HEK293 (cell line): ENCODE results near the gene INPP4B.

ENCODE experiments used
- CTCF ChIA-PET: fragments of 350-600 bp; formaldehyde crosslinking; extraction: SDS; loops from one replicate; lab custom pipeline; 2021; ENCODE audit warnings: antibody characterized with exemption; lab: Yijun Ruan, JAX
- POLR2A ChIA-PET: fragments of 300-600 bp; formaldehyde crosslinking; extraction: SDS; loops from one replicate; lab custom pipeline; 2020; ENCODE audit warnings: antibody characterized with exemption, inconsistent platforms; lab: Yijun Ruan, JAX
- H3K27ac ChIP-seq: fragments of 200-500 bp; sonication (Bioruptor generic); 2 replicates; pipeline ENCODE4 v1.5.1; 2014; ENCODE audit warnings: low read depth, low read length, control low read depth, inconsistent platforms; ENCODE audit errors: extremely low read depth
- H3K36me3 ChIP-seq, 2 experiments: fragments of 200-500 bp in 1 of 2; sonication (Bioruptor generic) in 1 of 2; 1 replicate in 1 of 2; 2 replicates in 1 of 2; pipeline ENCODE4 v1.5.1; 2014 to 2017; ENCODE audit warnings: inconsistent platforms in 2 of 2, low read length in 2 of 2; ENCODE audit not compliant: control insufficient read depth in 2 of 2, insufficient read depth in 1 of 2
- H3K4me1 ChIP-seq: fragments of 200-500 bp; sonication (Bioruptor generic); 2 replicates; pipeline ENCODE4 v1.5.1; 2014; ENCODE audit warnings: mild to moderate bottlenecking, low read length, inconsistent platforms; ENCODE audit not compliant: control insufficient read depth, insufficient read depth
- H3K4me3 ChIP-seq: 2 replicates; pipeline ENCODE4 v1.5.1; 2011; ENCODE audit warnings: low read depth, mild to moderate bottlenecking, control low read depth, low read length, moderate library complexity
- H3K9me3 ChIP-seq: fragments of 200-500 bp; sonication (Bioruptor generic); 2 replicates; pipeline ENCODE4 v1.5.1; 2014; ENCODE audit warnings: low read depth, low read length, inconsistent platforms; ENCODE audit not compliant: control insufficient read depth, insufficient read depth
- ATF2 ChIP-seq: fragments of 450-650 bp; formaldehyde crosslinking; IDR thresholded peaks from 2 replicates; pipeline ENCODE4 v1.5.1; 2016; ENCODE audit warnings: missing biosample characterization, missing genetic modification characterization, low read depth
- BCL11B ChIP-seq: fragments of 450-650 bp; formaldehyde crosslinking; IDR thresholded peaks from 2 replicates; pipeline ENCODE4 v1.5.1; 2016; ENCODE audit warnings: low read depth, missing biosample characterization, missing genetic modification characterization
- MYNN ChIP-seq: fragments of 450-650 bp; formaldehyde crosslinking; IDR thresholded peaks from 2 replicates; pipeline ENCODE4 v1.5.1; 2016; ENCODE audit warnings: missing biosample characterization, missing genetic modification characterization, borderline replicate concordance
- MZF1 ChIP-seq: fragments of 450-650 bp; formaldehyde crosslinking; IDR thresholded peaks from 2 replicates; pipeline ENCODE4 v1.5.1; 2017; ENCODE audit warnings: missing biosample characterization, missing genetic modification characterization, borderline replicate concordance
- OSR2 ChIP-seq: fragments of 450-650 bp; formaldehyde crosslinking; IDR thresholded peaks from 2 replicates; pipeline ENCODE4 v1.5.1; 2016; ENCODE audit warnings: missing biosample characterization, missing genetic modification characterization
- WT1 ChIP-seq: fragments of 450-650 bp; formaldehyde crosslinking; IDR thresholded peaks from 2 replicates; pipeline ENCODE4 v1.5.1; 2016; ENCODE audit warnings: missing biosample characterization, missing genetic modification characterization
- ZBTB21 ChIP-seq: fragments of 450-650 bp; formaldehyde crosslinking; IDR thresholded peaks from 2 replicates; pipeline ENCODE4 v1.5.1; 2017; ENCODE audit warnings: missing biosample characterization, missing genetic modification characterization
- ZBTB48 ChIP-seq: fragments of 450-650 bp; formaldehyde crosslinking; IDR thresholded peaks from 2 replicates; pipeline ENCODE4 v1.5.1; 2016; ENCODE audit warnings: missing biosample characterization, missing genetic modification characterization
- ZBTB49 ChIP-seq: fragments of 450-650 bp; formaldehyde crosslinking; IDR thresholded peaks from 2 replicates; pipeline ENCODE4 v1.5.1; 2016; ENCODE audit warnings: missing biosample characterization, missing genetic modification characterization, low read depth
- ZBTB8A ChIP-seq: fragments of 450-650 bp; formaldehyde crosslinking; IDR thresholded peaks from 2 replicates; pipeline ENCODE4 v1.5.1; 2016; ENCODE audit warnings: missing biosample characterization, missing genetic modification characterization
- ZFP41 ChIP-seq: fragments of 450-650 bp; formaldehyde crosslinking; IDR thresholded peaks from 2 replicates; pipeline ENCODE4 v1.5.1; 2016; ENCODE audit warnings: missing biosample characterization, missing genetic modification characterization, borderline replicate concordance
- ZNF140 ChIP-seq: fragments of 450-650 bp; formaldehyde crosslinking; IDR thresholded peaks from 2 replicates; pipeline ENCODE4 v1.5.1; 2016; ENCODE audit warnings: missing biosample characterization, missing genetic modification characterization
- ZNF148 ChIP-seq: fragments of 450-650 bp; formaldehyde crosslinking; IDR thresholded peaks from 2 replicates; pipeline ENCODE4 v1.5.0; 2017; ENCODE audit warnings: missing biosample characterization, missing genetic modification characterization, borderline replicate concordance
- ZNF274 ChIP-seq, 2 experiments: fragments of 200-500 bp in 1 of 2; fragments of 450-650 bp in 1 of 2; sonication (Bioruptor generic) in 1 of 2; formaldehyde crosslinking in 1 of 2; IDR thresholded peaks; 2 replicates each; pipeline versions ENCODE4 v1.5.1 to v1.6.1; 2014 to 2016; ENCODE audit warnings: borderline replicate concordance in 1 of 2, inconsistent platforms in 1 of 2, low read length in 1 of 2, missing biosample characterization in 1 of 2, missing genetic modification characterization in 1 of 2
- ZNF354C ChIP-seq: fragments of 450-650 bp; formaldehyde crosslinking; IDR thresholded peaks from 2 replicates; pipeline ENCODE4 v1.5.1; 2016; ENCODE audit warnings: missing biosample characterization, missing genetic modification characterization, low read depth, borderline replicate concordance
- ZNF473 ChIP-seq: fragments of 450-650 bp; formaldehyde crosslinking; IDR thresholded peaks from 2 replicates; pipeline ENCODE4 v1.5.1; 2017; ENCODE audit warnings: missing biosample characterization, missing genetic modification characterization
- ZNF501 ChIP-seq: fragments of 450-650 bp; formaldehyde crosslinking; IDR thresholded peaks from 2 replicates; pipeline ENCODE4 v1.5.1; 2016; ENCODE audit warnings: missing biosample characterization, missing genetic modification characterization
- ZNF549 ChIP-seq: fragments of 450-650 bp; IDR thresholded peaks from 2 replicates; pipeline ENCODE4 v1.5.1; 2018; ENCODE audit warnings: missing biosample characterization, missing genetic modification characterization, mild to moderate bottlenecking, inconsistent platforms, moderate library complexity
- ZNF558 ChIP-seq: fragments of 450-650 bp; formaldehyde crosslinking; IDR thresholded peaks from 2 replicates; pipeline ENCODE4 v1.5.1; 2016; ENCODE audit warnings: missing biosample characterization, missing genetic modification characterization
- ZNF596 ChIP-seq: fragments of 450-650 bp; IDR thresholded peaks from 2 replicates; pipeline ENCODE4 v1.5.0; 2018; ENCODE audit warnings: missing biosample characterization, mild to moderate bottlenecking, missing genetic modification characterization, moderate library complexity
- ZNF621 ChIP-seq: fragments of 450-650 bp; formaldehyde crosslinking; IDR thresholded peaks from 2 replicates; pipeline ENCODE4 v1.5.1; 2017; ENCODE audit warnings: missing biosample characterization, missing genetic modification characterization
- ZNF629 ChIP-seq: fragments of 450-650 bp; formaldehyde crosslinking; IDR thresholded peaks from 2 replicates; pipeline ENCODE4 v1.5.1; 2017; ENCODE audit warnings: missing biosample characterization, missing genetic modification characterization
- ZNF768 ChIP-seq: fragments of 450-650 bp; formaldehyde crosslinking; IDR thresholded peaks from 2 replicates; pipeline ENCODE4 v1.5.1; 2018; ENCODE audit warnings: missing biosample characterization, mild to moderate bottlenecking, missing genetic modification characterization
- ZNF776 ChIP-seq: fragments of 450-650 bp; formaldehyde crosslinking; IDR thresholded peaks from 2 replicates; pipeline ENCODE4 v1.5.0; 2017; ENCODE audit warnings: missing biosample characterization, missing genetic modification characterization, borderline replicate concordance
- ZSCAN16 ChIP-seq: fragments of 450-650 bp; formaldehyde crosslinking; IDR thresholded peaks from 2 replicates; pipeline ENCODE4 v1.5.1; 2016; ENCODE audit warnings: missing biosample characterization, missing genetic modification characterization
- ZSCAN18 ChIP-seq: fragments of 450-650 bp; formaldehyde crosslinking; IDR thresholded peaks from 2 replicates; pipeline ENCODE4 v1.5.1; 2016; ENCODE audit warnings: missing biosample characterization, missing genetic modification characterization

INPP4B gene

GRCh38 chr4:142064181-142064580 lies 781.9 kb downstream of the INPP4B start (continued):
- TF ChIP-seq ZBTB21 (tag by site-specific recombination) (no peak), ZNF768 (tag by site-specific recombination) (no peak), ZFP41 (tag by site-specific recombination) (no peak), WT1 (tag by site-specific recombination) (no peak), ZNF596 (no peak)

- H3K9me3 ChIP-seq = no peaks in the 10 kb centered on the region
- TF ChIP-seq ZNF501 (tag by site-specific recombination) = no peak
- no peaks in the 10 kb centered on the region for H3K4me1 ChIP-seq
- POLR2A ChIA-PET = no interaction called here
- H3K4me3 ChIP-seq = no peak overlapping the region
- CTCF ChIA-PET = no interaction called here
- no peaks in the 10 kb centered on the region for H3K36me3 ChIP-seq
- no peak overlapping the region for H3K27ac ChIP-seq
Measured at GRCh38 chr4:142045996-142046395, 800.1 kb downstream of the INPP4B start.

GRCh38 chr4:142044271-142044670 lies 801.8 kb downstream of the INPP4B start:
- POLR2A ChIA-PET = no interaction called here

GRCh38 chr4:142043509-142043908 lies 802.6 kb downstream of the INPP4B start:
- Histone ChIP-seq H3K9me3 (no peaks in the 10 kb centered on the region), H3K36me3 (no peaks in the 10 kb centered on the region), H3K4me1 (no peaks in the 10 kb centered on the region), H3K4me3 (no peak overlapping the region), H3K27ac (no peak overlapping the region)
- CTCF ChIA-PET = no interaction called here
- POLR2A ChIA-PET = no interaction called here
- TF ChIP-seq ZNF274 (IDR thresholded peaks at IDR 0.05; ENCODE audit: low read length) = no peak
- TF ChIP-seq ZNF274 (tag by site-specific recombination; IDR thresholded peaks at IDR 0.05; ENCODE audit: borderline replicate concordance) = no peak
- TF ChIP-seq MYNN (tag by site-specific recombination) = no peak
- no peak for TF ChIP-seq ZSCAN16
- no peak for TF ChIP-seq ZBTB48 (tag by site-specific recombination)
- TF ChIP-seq ZNF148 (tag by site-specific recombination) = no peak
- TF ChIP-seq ATF2 = no peak
- no peak for TF ChIP-seq ZNF776
- no peak for TF ChIP-seq ZNF473 (tag by site-specific recombination)
- no peak for TF ChIP-seq ZNF629 (tag by site-specific recombination)
- no peak for TF ChIP-seq ZBTB49 (tag by site-specific recombination)

More at GRCh38 chr4:142044271-142044670, 801.8 kb downstream of the INPP4B start:
- Histone ChIP-seq H3K4me1 (no peaks in the 10 kb centered on the region), H3K36me3 (no peaks in the 10 kb centered on the region), H3K9me3 (no peaks in the 10 kb centered on the region), H3K27ac (no peak overlapping the region), H3K4me3 (no peak overlapping the region)
- CTCF ChIA-PET = no interaction called here
- no peak for TF ChIP-seq MZF1 (tag by site-specific recombination)
- TF ChIP-seq OSR2 (tag by site-specific recombination) = no peak
- no peak for TF ChIP-seq ZNF354C (tag by site-specific recombination)
- TF ChIP-seq ZNF140 (tag by site-specific recombination) = no peak
- TF ChIP-seq ZSCAN18 = no peak
- no peak for TF ChIP-seq ZNF558 (tag by site-specific recombination)
- no peak for TF ChIP-seq ZBTB8A
- no peak for TF ChIP-seq ZNF549 (tag by site-specific recombination)
- TF ChIP-seq BCL11B (tag by site-specific recombination) = no peak
- TF ChIP-seq ZNF621 (tag by site-specific recombination) = no peak
